CD4-positive, alpha-beta memory T cell (primary cell): ENCODE measurements around the gene CSF1R. TPM values are rescaled to one million over a fixed set of nuclear protein-coding genes. Genes with fewer than 3 reads are reported as not detected.

Experiments used
- CTCF ChIA-PET: fragments of 350-600 bp; sonication (Branson Sonifier 250); formaldehyde crosslinking; loops from one replicate; lab custom pipeline; 2021; ENCODE audit warnings: inconsistent platforms; ENCODE audit not compliant: partially characterized antibody; lab: Charles Lee
- POLR2A ChIA-PET: fragments of 350-600 bp; sonication (Branson Sonifier 250); formaldehyde crosslinking; loops from one replicate; lab custom pipeline; 2021; ENCODE audit not compliant: partially characterized antibody; lab: Charles Lee
- DNase-seq, 5 donors: peaks; one replicate each; pipeline versions ENCODE4 v3.0.0 to v3.0.0-alpha.2; 2020 to 2022; ENCODE audit warnings: mixed read lengths in 1 of 5
- H3K27ac ChIP-seq: one replicate; pipeline ENCODE4 v1.7.0; 2013; ENCODE audit warnings: low read depth, low read length
- H3K27me3 ChIP-seq: 2 replicates; pipeline ENCODE4 v1.7.0; 2013; ENCODE audit warnings: mild to moderate bottlenecking, low read length, moderate library complexity; ENCODE audit not compliant: insufficient read depth
- H3K36me3 ChIP-seq: 2 replicates; pipeline ENCODE4 v1.7.0; 2013; ENCODE audit warnings: mild to moderate bottlenecking, low read length, moderate library complexity; ENCODE audit not compliant: insufficient read depth
- H3K4me1 ChIP-seq: 2 replicates; pipeline ENCODE4 v1.7.0; 2013; ENCODE audit warnings: mild to moderate bottlenecking, low read length, moderate library complexity; ENCODE audit not compliant: insufficient read depth
- H3K4me3 ChIP-seq, 2 donors: one replicate each; pipeline ENCODE4 v1.7.0; 2013; ENCODE audit warnings: low read length in 2 of 2, mild to moderate bottlenecking in 1 of 2
- H3K9me3 ChIP-seq, 2 donors: one replicate each; pipeline ENCODE4 v1.7.0; 2013; ENCODE audit warnings: low read length in 2 of 2, control low read depth in 1 of 2; ENCODE audit not compliant: control insufficient read depth in 1 of 2
- H3K27ac Mint-ChIP-seq, 7 donors: one replicate each; pipeline ENCODE4 v1.8.0; 2020 to 2021; ENCODE audit warnings: mixed read lengths in 7 of 7, mild to moderate bottlenecking in 6 of 7, inconsistent platforms in 3 of 7, moderate library complexity in 3 of 7
- H3K27me3 Mint-ChIP-seq, 2 donors: one replicate each; pipeline ENCODE4 v1.8.0; 2020 to 2021; ENCODE audit warnings: mixed read lengths in 2 of 2
- H3K36me3 Mint-ChIP-seq, 2 donors: one replicate each; pipeline ENCODE4 v1.8.0; 2020 to 2021; ENCODE audit warnings: mixed read lengths in 2 of 2, inconsistent platforms in 1 of 2, mild to moderate bottlenecking in 1 of 2
- H3K4me1 Mint-ChIP-seq, 4 donors: one replicate each; pipeline ENCODE4 v1.8.0; 2020 to 2021; ENCODE audit warnings: mixed read lengths in 4 of 4, mild to moderate bottlenecking in 1 of 4
- H3K4me3 Mint-ChIP-seq, 8 donors: one replicate each; pipeline ENCODE4 v1.8.0; 2020 to 2021; ENCODE audit warnings: mixed read lengths in 8 of 8, mild to moderate bottlenecking in 7 of 8, moderate library complexity in 6 of 8, inconsistent platforms in 3 of 8
- H3K9me3 Mint-ChIP-seq, 8 donors: one replicate each; pipeline ENCODE4 v1.8.0; 2020 to 2021; ENCODE audit warnings: mixed read lengths in 8 of 8, mild to moderate bottlenecking in 5 of 8, inconsistent platforms in 3 of 8, moderate library complexity in 1 of 8
- intact Hi-C: fragments of 100-400 bp; cut with micrococcal nuclease; formaldehyde crosslinking; loops from one replicate; pipeline ENCODE4 v1.15.1; 2023
- polyA plus RNA-seq, 2 donors: library from polyadenylated mRNA; unstranded; fragments of 300-500 nt; fragmentation: Illumina TruSeq; gene quantifications; one replicate each; pipeline ENCODE4 v1.2.3, GENCODE V29; 2021
- total RNA-seq, 2 experiments: library from RNA; stranded (reverse); gene quantifications; one replicate each; pipeline ENCODE4 v1.2.3, GENCODE V29; 2021

CSF1R gene
- total and polyA plus RNA-seq, 4 experiments from 2014 or later: 0.04 to 2.9 (median 1.3) TPM

GRCh38 chr5:150013931-150014330, 72.4 kb downstream of the CSF1R start:
- Mint-ChIP-seq H3K9me3 (peaks cover 0 to 6% (median 0%) of the 10 kb centered on the region in 8 donors), H3K27ac (no peak overlapping the region)
- peaks cover 74% of the 10 kb centered on the region for H3K36me3 ChIP-seq

DNA sequence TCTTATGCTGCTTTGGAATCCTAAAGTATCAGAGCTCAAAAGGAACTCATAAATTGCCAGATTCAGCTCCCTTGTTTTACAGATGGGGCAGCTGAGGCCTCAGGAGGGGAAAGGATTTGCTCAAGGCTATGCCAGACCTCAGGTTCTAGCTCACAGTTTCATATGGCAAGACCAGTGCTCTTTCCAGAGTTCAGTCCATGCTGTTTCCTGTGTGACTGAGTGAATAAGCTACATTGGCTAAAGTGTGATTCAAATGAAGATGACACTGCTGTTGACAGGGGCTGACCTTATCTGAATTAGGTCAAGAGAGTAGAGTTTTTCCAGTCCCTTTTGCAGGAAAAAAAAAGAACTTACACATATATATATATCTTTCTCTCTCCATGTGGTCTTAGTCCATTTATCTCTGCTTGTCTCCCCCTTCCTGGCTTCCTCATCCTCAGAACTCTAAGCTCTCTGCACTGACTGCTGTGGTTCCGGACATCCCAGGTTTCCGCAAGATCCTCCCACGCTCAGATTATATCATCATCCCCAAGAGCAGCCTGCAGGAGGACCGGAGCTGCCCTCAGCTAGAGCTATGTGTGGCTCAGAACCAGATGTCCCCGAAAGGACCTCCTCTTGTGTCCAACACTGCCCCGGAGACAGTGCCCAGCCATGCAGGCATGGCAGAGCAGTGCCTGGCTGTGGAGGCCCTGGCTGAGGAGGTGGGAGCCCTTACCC, 76.5 kb downstream of the CSF1R start:
- Mint-ChIP-seq H3K4me3 (no peak overlapping the region), H3K27ac (peak overlapping the region in 3 of 7 donors; percentile 6 to 73 (median 41)), H3K27me3 (no peaks in the 10 kb centered on the region), H3K4me1 (peaks cover 9 to 26% (median 19%) of the 10 kb centered on the region in 4 donors), H3K9me3 (no peaks in the 10 kb centered on the region), H3K36me3 (peaks cover 62 to 87% of the 10 kb centered on the region in 2 donors)
- Histone ChIP-seq H3K36me3 (peaks cover 78% of the 10 kb centered on the region), H3K9me3 (no peaks in the 10 kb centered on the region), H3K27ac (no peak overlapping the region), H3K4me3 (no peak overlapping the region), H3K27me3 (no peaks in the 10 kb centered on the region), H3K4me1 (no peaks in the 10 kb centered on the region)
- POLR2A ChIA-PET: interaction anchor here (1.1 kb wide), 1 partner anchor 8 kb away, joined by 4 read pairs; no protein-coding TSS in a partner anchor
- intact Hi-C loops: loop anchor here (10.0 kb wide), 1 partner anchor 655 kb away; the partner anchor contains the start of gene PCYOX1L
- DNase-seq: no peak
- CTCF ChIA-PET: interaction anchor here (1.1 kb wide), 1 partner anchor 19 kb away, joined by 4 read pairs; no protein-coding TSS in a partner anchor

More at GRCh38 chr5:150013931-150014330, 72.4 kb downstream of the CSF1R start:
- Mint-ChIP-seq H3K4me1 (peaks cover 4 to 6% (median 5%) of the 10 kb centered on the region in 4 donors), H3K4me3 (no peak overlapping the region), H3K27me3 (no peaks in the 10 kb centered on the region), H3K36me3 (peaks cover 86 to 91% of the 10 kb centered on the region in 2 donors)
- ChIA-PET POLR2A (no interaction called here), CTCF (no interaction called here)
- H3K9me3 ChIP-seq: no peaks in the 10 kb centered on the region
- no peaks in the 10 kb centered on the region for H3K27me3 ChIP-seq
- H3K4me3 ChIP-seq: no peak overlapping the region
- intact Hi-C loops: no loop called here
- DNase-seq: no peak
- no peak overlapping the region for H3K27ac ChIP-seq
- no peaks in the 10 kb centered on the region for H3K4me1 ChIP-seq

- Mint-ChIP-seq H3K4me1 (peaks cover 21 to 49% (median 40%) of the 10 kb centered on the region in 4 donors), H3K27ac (peak overlapping the region in 2 of 7 donors; percentile 27 to 37), H3K4me3 (no peak overlapping the region), H3K36me3 (peaks cover 46 to 70% of the 10 kb centered on the region in 2 donors), H3K9me3 (no peaks in the 10 kb centered on the region), H3K27me3 (no peaks in the 10 kb centered on the region)
- H3K4me1 ChIP-seq: peaks cover 13% of the 10 kb centered on the region
- intact Hi-C loops: loop anchor here (10.0 kb wide), 1 partner anchor 652 kb away; the partner anchor contains the start of gene PCYOX1L
- peaks cover 57% of the 10 kb centered on the region for H3K36me3 ChIP-seq
- no peak overlapping the region for H3K4me3 ChIP-seq
- H3K27me3 ChIP-seq: no peaks in the 10 kb centered on the region
- DNase-seq: no peak
- H3K9me3 ChIP-seq: no peaks in the 10 kb centered on the region
- no peak overlapping the region for H3K27ac ChIP-seq
- POLR2A ChIA-PET: no interaction called here
- CTCF ChIA-PET: interaction anchor here (1.3 to 2.4 kb wide), 2 partner anchors 16 to 157 kb away, joined by 3 to 7 read pairs; no protein-coding TSS in a partner anchor
These were observed 79.3 kb downstream of the CSF1R start for GRCh38 chr5:150007050-150007449.

- H3K9me3 Mint-ChIP-seq: no peaks in the 10 kb centered on the region
- POLR2A ChIA-PET: no interaction called here
- H3K36me3 Mint-ChIP-seq: peaks cover 43 to 70% of the 10 kb centered on the region in 2 donors
- peaks cover 19% of the 10 kb centered on the region for H3K4me1 ChIP-seq
- H3K27ac ChIP-seq: no peak overlapping the region
- no peaks in the 10 kb centered on the region for H3K27me3 ChIP-seq
- no peak for DNase-seq
- intact Hi-C loops: loop anchor here (10.0 kb wide), 1 partner anchor 652 kb away; the partner anchor contains the start of gene PCYOX1L
- CTCF ChIA-PET: interaction anchor here (0.8 to 2.4 kb wide), 5 partner anchors 12 to 177 kb away, joined by 3 to 7 read pairs (median 3); partner anchors contain the start of gene SLC26A2
- H3K4me3 ChIP-seq: no peak overlapping the region
- peaks cover 26 to 56% (median 46%) of the 10 kb centered on the region in 4 donors for H3K4me1 Mint-ChIP-seq
- H3K4me3 Mint-ChIP-seq: no peak overlapping the region
- H3K27ac Mint-ChIP-seq: peak overlapping the region in 1 of 7 donors; percentile 68
- H3K27me3 Mint-ChIP-seq: no peaks in the 10 kb centered on the region
- H3K9me3 ChIP-seq: no peaks in the 10 kb centered on the region
- H3K36me3 ChIP-seq: peaks cover 55% of the 10 kb centered on the region
These were observed 80.0 kb downstream of the CSF1R start for GRCh38 chr5:150006318-150006717.

Other genes starting within 250 kb of the CSF1R start
- gene PDE6A, start 141.8 kb downstream of the CSF1R start, total RNA-seq: not detected
- not detected for gene PDE6A, start 141.8 kb downstream of the CSF1R start, polyA plus RNA-seq
- 10 to 100 TPM; 14.2 to 14.3 TPM for gene SLC26A2, start 125.8 kb downstream of the CSF1R start, total RNA-seq
- 1 to 10 TPM; 1.4 to 4.0 TPM for gene SLC26A2, start 125.8 kb downstream of the CSF1R start, polyA plus RNA-seq
- 1 to 10 TPM; 5.8 to 6.8 TPM for gene TIGD6, start 85.9 kb downstream of the CSF1R start, total RNA-seq
- 1 to 10 TPM; 1.3 TPM for gene TIGD6, start 85.9 kb downstream of the CSF1R start, polyA plus RNA-seq
- 10 to 100 TPM; 35.3 to 35.4 TPM for gene HMGXB3, start 85.8 kb downstream of the CSF1R start, total RNA-seq
- 10 to 100 TPM in 1 of 2 donors, 1 to 10 TPM in 1; 8.5 to 14.6 TPM for gene HMGXB3, start 85.8 kb downstream of the CSF1R start, polyA plus RNA-seq
- gene PDGFRB, start 69.3 kb upstream of the CSF1R start, total RNA-seq: not detected
- gene PDGFRB, start 69.3 kb upstream of the CSF1R start, polyA plus RNA-seq: not detected
- not detected for gene CDX1, start 80.2 kb upstream of the CSF1R start, total RNA-seq
- gene CDX1, start 80.2 kb upstream of the CSF1R start, polyA plus RNA-seq: not detected
- gene SLC6A7, start 103.5 kb upstream of the CSF1R start, total RNA-seq: not detected
- not detected for gene SLC6A7, start 103.5 kb upstream of the CSF1R start, polyA plus RNA-seq
- not detected for gene CAMK2A, start 203.2 kb upstream of the CSF1R start, total RNA-seq
- gene CAMK2A, start 203.2 kb upstream of the CSF1R start, polyA plus RNA-seq: not detected
- gene ARSI, start 216.4 kb upstream of the CSF1R start, total RNA-seq: not detected
- not detected for gene ARSI, start 216.4 kb upstream of the CSF1R start, polyA plus RNA-seq